Measurements from ENCODE around the gene LGALS7B.
"Not testable (repeated sequence)": the region's sequence is repeated elsewhere in the genome, so short reads cannot be mapped to it uniquely, and the experiment has no call there.

LGALS7B gene

GRCh38 chr19:38770228-38770948, 18.6 kb upstream of the LGALS7B start:
- DNase-seq (ENCODE audit: low read depth in 3 of 3) = not testable (repeated sequence)

DNA sequence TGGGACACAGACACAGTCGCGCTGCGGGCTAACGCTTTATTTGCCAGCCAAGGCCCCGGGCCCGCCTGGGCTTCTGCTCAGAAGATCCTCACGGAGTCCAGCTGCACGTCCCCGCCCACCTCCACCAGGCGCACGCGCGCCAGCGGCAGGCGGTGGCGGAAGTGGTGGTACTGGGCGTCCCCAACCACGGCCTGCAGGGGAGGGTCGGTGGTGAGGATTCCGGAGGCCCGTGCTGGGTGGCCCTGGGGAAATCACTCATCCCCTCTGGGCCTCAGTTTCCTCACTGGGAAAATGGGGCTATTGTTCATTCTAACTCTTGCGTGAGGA, 18.1 kb upstream of the LGALS7B start:
- not testable (repeated sequence) for DNase-seq (ENCODE audit: low read depth in 3 of 3)

DNA sequence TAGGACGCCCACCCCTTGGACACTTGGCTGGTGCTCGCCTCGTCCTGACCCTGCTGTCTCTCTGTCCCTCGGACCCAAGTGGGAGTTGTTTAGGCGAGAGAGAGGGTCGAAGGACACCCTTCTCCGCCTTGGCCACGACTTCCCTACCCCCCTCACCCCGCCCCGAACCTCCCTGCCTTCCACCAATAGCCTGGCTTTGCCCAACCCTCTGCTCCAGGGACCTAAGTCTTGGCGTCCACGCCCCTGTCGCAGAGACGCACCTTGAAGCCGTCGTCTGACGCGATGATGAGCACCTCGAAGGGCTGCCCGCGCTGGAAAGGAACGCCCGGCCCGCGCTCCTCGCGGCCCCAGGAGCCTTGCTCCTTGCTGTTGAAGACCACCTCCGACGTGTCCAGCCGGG, 17.4 kb upstream of the LGALS7B start:
- DNase-seq (ENCODE audit: low read depth in 3 of 3) = not testable (repeated sequence)

DNA sequence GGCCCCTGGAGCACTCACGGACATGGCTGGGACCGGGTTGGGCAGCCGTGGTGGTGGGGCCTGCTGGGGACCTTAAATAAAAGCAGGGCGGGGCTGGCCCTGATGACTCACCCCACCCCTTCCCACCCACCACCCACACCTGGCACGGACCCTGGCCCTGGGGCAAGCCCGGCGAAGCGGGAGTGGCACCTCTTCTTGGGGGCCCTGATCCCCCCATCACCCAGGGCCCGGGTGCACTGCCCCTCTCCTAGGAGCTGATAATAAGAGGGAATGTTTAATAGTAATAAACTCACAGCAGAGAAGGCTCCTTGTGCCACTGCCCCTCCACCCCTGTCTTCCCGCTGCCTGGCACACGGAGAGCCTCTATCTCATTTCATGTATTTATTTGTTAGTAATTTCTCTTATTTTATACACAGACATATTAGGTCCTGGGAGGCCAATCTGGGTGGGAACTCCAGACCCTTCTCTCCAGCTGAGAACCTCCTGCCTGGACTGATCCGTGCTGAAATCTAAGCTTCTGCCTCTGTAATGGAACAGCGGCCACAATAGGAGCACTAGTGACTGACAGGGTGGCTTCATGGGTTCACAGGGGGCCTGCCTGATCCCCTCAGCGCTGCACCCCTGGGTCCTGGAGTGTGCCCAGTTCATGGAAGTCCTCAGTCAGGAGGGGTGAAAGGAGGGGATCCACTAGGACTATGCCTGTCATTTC, 15.4 kb upstream of the LGALS7B start, which contains the start of gene LGALS7:
TSS of gene LGALS7 (minus strand) at position 49 of the 709 bp plus-strand sequence. CDS start at position 24, 25 bp downstream.
- no peak for DNase-seq (ENCODE audit: low read depth in 3 of 3)

DNA sequence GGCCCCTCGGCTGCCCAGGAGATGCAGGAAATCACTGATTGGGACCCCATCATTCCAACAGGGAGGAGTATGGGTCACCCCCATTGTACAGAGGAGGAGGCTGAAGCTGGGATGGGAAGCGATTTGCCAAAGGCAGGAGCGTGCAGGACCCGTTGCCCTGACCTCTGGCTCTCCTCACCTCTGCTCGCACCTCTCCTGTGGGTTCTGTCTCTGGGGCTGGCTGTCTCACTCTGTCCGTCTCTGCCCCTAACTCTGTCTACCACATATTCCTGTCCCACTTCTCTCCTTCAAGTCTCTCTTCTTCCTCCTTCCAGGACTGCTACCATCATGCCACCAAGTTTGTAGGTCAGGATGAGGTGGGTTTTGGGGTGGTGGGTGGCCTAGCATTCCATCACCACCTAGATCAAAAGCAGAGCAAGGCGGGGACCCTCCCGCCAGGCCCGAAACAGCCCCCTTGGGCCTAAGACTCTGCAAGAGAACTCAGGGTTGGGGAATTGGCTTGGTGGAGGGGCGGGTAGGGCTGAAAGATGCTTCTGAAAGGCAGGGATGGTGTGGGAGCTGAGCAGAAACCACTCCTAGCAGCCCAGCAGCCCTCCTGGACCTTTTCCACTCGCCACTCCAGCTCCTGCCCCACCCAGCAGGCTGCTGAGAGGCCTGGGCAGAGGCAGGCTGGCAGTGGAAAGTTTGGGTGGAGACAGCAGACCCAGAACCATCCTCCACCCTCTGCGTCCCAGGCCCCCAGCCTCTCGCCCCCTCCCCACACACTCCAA, 14.6 kb upstream of the LGALS7B start:
- DNase-seq (ENCODE audit: low read depth in 3 of 3) = no peak

DNA sequence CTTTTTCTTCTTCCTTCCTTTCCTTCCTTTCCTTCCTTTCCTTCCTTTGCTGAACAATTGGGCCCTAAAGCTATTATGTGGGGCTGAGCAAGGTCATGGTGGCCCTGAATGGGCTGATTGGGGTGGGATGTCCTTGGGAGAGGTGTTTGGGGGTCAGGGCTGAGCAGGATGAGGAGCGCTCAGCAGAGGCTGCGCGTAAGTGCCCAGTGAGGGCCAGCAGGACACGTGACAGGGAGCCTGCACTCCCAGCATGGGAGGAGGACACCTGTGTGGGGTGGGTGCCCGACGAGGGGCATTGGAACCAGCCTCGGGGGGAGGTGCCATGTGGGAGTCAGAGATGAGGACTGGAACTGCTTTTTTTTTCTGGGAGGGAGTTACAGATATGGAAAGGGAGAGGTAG, 10.3 kb upstream of the LGALS7B start:
- DNase-seq (ENCODE audit: low read depth in 3 of 3) = no peak

DNA sequence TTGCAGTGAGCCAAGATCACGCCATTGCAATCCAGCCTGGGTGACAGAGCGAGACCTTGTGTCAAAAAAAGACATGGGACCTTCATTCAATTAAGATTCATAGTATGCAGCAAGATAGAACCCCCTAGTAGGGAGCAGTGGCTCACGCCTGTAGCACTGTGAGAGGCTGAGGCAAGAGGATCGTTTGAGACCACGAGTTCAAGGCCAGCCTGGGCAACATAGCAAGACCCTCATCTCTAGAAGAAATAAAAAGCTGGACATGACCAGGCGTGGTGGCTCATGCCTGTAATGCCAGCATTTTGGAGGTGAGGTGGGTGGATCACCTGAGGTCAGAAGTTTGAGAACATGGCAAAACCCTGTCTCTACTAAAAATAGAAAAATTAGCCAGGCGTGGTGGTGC, 8.6 kb upstream of the LGALS7B start:
- no peak for DNase-seq (ENCODE audit: low read depth in 3 of 3)

GRCh38 chr19:38781058-38781457, 7.9 kb upstream of the LGALS7B start:
- DNase-seq (ENCODE audit: low read depth in 3 of 3) = no peak

GRCh38 chr19:38782212-38782611, 6.8 kb upstream of the LGALS7B start:
- not testable (repeated sequence) for DNase-seq (ENCODE audit: low read depth in 3 of 3)

GRCh38 chr19:38784224-38784623, 4.8 kb upstream of the LGALS7B start:
- no peak for DNase-seq (ENCODE audit: low read depth in 3 of 3)

- no peak for DNase-seq (ENCODE audit: low read depth in 3 of 3)
These were observed 3.8 kb upstream of the LGALS7B start for GRCh38 chr19:38785187-38785699.

DNA sequence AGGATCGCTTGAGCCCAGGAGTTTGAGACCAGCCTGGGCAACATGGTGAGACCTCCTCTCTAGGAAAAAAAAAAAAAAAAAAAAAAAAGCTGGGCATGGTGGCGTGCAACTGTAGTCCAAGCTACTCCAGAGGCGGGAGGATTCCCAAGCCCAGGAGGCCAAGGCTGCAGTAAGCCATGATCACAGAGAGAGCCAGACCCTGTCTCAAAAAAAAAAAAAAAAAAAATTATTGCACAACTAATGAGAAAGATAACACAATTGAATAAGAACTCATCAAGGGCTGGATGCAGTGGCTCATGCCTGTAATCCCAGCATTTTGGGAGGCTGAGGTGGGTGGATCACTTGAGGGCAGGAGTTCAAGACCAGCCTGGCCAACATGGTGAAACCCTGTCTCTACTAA, 2.9 kb upstream of the LGALS7B start:
- DNase-seq (ENCODE audit: low read depth in 3 of 3) = not testable (repeated sequence)

DNA sequence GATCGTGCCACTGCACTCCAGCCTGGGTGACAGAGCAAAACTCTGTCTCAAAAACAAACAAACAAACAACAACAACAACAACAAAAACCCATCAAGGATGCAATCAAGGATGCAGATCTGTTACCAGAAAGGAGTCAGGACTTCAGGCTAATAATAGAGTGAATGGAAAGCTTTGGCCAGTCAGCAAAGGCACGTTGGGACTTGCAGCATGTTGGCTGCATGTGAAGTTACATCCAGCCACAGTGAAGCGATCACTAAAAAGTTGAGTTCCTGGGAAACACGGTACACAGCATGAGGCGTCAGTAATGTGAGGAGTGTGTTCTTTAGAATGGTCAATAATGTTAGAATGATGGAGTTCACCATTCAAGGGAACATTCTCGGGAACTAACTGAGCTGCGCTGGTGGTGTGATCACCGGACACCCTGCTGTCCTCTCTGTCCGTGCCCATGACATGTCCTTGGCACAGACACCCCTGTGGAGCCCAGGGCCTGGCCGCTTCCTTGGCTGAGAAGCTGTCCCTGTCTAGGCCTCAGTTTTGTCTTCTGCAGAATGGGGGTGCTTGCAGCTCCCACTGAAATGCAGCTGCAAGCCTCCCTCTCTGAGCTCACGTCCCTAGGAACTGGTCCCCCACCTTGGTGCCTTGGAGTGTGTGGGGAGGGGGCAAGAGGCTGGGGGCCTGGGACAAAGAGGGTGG, 2.3 kb upstream of the LGALS7B start:
- no peak for DNase-seq (ENCODE audit: low read depth in 3 of 3)

DNA sequence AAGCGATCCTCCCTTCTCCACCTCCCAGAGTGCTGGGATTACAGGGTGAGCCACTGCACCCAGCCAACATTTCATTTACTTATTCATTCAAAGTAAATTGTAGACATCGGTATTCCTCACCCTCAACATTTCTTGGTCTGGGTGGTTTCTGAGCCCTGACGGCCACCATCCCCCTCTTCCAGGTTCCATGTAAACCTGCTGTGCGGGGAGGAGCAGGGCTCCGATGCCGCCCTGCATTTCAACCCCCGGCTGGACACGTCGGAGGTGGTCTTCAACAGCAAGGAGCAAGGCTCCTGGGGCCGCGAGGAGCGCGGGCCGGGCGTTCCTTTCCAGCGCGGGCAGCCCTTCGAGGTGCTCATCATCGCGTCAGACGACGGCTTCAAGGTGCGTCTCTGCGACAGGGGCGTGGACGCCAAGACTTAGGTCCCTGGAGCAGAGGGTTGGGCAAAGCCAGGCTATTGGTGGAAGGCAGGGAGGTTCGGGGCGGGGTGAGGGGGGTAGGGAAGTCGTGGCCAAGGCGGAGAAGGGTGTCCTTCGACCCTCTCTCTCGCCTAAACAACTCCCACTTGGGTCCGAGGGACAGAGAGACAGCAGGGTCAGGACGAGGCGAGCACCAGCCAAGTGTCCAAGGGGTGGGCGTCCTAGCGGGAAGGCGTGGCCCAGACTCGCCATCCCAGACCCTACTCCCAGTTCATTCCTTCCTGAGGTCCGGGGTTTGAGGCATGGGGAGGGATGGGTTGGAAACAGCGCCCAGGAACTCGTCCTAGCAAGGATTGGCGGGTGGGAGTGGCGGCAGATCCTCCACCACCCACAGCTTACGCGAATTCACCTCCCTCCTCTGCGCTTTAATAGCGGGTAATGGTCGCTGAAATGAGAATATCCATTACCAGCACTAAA, 1.8 kb downstream of the LGALS7B start:
- not testable (repeated sequence) for DNase-seq (ENCODE audit: low read depth in 3 of 3)

DNA sequence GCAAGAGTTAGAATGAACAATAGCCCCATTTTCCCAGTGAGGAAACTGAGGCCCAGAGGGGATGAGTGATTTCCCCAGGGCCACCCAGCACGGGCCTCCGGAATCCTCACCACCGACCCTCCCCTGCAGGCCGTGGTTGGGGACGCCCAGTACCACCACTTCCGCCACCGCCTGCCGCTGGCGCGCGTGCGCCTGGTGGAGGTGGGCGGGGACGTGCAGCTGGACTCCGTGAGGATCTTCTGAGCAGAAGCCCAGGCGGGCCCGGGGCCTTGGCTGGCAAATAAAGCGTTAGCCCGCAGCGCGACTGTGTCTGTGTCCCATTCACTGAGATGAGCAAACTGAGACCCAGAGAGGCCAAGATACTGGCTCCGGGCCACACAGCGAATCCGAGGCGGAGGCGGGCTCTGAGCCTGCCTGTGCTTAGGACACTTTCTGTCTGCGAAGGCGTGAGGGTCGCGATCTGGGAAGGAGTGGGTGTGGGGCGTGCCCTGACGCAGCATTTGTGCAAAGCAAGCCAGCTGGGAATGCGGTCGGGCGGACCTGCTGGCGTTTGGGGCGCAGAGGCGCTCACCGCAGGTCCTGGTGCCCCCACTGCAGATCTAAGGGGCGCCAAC, 2.6 kb downstream of the LGALS7B start:
- not testable (repeated sequence) for DNase-seq (ENCODE audit: low read depth in 3 of 3)

DNA sequence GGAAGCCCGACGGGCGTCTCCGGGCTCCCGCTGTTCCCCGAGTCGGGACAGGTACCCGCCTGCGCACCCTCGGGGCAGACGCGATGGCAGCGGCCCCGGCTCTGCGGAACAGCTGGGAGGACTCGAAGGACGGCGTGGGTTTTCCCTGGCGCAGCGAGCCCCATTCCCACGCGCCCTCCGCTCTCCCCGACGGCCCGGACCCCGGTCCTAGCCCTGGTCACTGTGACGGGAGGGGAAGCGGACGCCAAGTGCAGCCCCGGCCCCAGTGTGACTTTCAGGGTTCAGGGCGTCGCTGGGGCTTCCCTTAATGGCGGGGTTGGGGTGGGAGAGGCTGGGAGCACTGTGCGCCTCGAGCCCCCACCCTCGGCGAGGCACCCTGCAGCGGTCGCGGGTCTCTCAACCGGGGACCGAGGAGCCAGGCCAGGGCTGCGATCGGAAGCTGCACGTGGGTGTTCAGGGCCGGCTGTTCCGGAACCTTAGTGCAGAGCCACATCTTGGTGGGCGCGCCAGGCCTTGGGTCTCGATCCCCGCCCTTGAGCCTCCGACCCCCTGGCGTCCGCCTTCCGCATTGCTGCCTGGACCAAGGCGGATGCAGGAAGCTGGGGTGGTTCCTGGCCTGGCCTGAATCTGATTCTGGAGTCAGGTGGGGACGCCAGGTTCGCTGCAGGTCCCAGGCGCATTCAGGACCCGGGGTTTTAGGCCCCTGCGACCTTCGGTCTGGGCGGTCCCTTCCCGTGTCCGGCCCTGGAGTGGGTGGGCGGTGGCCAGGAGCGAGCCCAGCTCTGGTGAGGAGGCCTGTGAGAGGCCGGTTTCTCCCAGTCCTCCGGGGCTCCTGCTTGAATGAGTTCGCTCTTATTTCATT, 3.5 kb downstream of the LGALS7B start:
- peak; percentile 5 to 34 (median 8) for DNase-seq (ENCODE audit: low read depth in 3 of 3)

GRCh38 chr19:38793177-38793576, 4.2 kb downstream of the LGALS7B start:
- DNase-seq (ENCODE audit: low read depth in 3 of 3) = no peak

GRCh38 chr19:38793671-38794070, 4.7 kb downstream of the LGALS7B start:
- no peak for DNase-seq (ENCODE audit: low read depth in 3 of 3)

DNA sequence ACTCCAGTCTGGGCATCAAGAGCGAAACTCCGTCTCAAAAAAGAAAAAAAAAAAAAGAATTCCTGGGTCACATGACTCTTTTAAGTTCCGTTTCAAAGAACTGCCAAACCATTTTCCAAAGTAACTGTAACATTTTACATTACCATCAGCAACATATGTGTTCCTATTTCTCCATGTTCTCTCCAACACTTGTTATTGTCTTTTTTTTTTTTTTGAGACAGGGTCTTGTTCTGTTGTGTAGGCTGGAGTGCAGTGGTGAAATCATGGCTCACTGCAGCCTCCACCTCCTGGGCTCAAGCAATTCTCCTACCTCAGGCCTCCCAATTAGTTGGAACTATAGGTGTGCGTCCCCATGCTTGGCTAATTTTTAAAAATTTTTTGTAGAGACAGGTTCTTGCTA, 6.5 kb downstream of the LGALS7B start:
- no peak for DNase-seq (ENCODE audit: low read depth in 3 of 3)
